ENCODE data around the gene PLEKHA3.
A peak's percentile ranks its signal among the peaks of the same experiment; 100 is the strongest.
"Not testable (repeated sequence)": the region's sequence is repeated elsewhere in the genome, so short reads cannot be mapped to it uniquely, and the experiment has no call there.

PLEKHA3 gene

DNA sequence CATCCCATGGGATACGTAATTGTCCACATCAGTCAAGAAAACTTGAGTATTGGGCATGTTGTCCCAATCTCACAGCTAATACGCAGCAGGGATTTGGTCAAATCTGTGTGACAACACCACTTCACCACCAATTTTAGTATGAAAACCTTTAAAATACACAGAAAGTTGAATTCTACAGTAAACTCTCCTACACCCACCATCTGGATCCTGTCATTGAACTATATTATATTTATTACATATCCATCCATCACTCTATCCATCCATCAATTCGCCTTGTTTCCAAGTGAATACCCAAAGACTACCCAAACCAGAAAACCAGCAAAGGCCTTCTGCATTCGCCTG, 1.0 kb upstream of the PLEKHA3 start:
- DNase-seq: no peak

DNA sequence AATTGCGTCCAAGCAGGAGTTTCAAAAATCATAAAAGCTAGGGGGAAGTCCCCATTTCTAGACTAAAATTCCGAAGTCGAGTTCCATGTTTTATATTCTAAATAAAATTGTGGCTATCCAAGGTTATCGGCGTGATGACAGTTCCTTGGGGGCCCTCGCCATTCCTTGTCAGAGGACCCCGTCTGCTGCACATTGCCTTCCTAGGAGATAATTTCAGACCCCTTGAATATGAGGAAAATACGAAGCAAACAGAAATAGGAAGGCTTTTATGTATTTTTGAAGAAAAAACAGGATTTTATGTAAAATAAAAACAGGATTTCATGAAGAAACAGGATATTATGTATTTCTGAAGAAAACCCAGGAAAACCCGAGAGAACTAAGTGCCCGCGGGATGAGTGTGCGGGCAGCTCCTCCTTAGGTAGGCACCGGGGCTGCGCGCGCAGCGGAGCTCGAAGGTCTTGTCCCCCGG, 465 bp upstream of the PLEKHA3 start:
- no peak for DNase-seq

DNA sequence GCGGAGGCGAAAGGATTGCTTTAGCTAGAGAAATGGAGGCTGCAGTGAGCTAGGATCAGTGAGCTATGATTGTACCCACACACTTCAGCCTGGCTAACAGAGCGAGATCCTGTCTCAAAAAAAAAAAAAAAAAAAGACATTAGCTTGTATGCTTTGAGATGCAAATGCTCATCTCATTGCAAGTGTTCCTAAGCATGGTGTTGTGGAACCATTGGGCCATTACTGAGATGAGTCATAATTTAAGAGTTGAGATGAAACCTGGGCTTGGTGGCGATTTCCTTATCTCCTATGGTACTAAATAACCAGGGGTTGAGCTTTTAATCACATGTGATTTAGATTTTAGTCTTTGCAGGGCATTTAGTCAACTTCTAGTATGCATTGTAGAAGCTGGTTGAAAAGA, 2.2 kb downstream of the PLEKHA3 start:
- DNase-seq: no peak

DNA sequence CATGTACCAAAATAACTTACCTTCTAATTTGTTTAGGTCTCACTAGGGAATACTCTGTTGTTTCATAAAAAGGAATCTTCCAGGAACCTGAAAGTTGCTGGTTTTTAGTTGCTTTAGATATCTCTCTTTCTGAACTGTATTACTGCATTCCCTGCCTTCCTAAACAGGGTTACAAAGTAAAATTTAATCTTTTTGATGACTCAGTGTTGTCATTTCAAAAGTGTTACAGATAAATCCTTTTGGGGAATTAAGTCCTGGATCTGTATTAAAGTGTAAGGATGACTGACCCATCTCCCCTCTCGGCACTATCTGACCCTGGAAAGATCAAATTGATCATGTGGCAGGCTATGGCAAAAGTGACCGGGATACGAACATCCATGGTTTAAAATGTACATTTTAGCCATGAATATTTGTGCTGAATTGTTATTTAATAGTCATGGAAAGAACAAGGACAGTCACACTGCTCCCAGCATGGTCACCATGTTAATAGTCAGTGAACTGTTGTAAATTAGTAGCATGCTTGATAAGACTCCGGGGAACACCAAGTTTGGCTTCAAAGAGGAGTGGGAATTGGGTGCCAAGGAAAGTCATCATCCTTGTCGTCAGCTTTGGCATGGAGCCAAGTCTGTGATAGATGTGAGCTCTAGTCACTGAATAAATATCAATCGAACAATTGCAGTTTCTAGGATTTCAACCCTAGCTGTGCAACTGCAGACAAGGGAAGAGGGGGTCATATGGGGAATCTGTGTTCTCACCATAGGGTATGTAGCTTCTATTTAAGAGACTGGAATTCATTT, 4.2 kb downstream of the PLEKHA3 start:
- no peak for DNase-seq

DNA sequence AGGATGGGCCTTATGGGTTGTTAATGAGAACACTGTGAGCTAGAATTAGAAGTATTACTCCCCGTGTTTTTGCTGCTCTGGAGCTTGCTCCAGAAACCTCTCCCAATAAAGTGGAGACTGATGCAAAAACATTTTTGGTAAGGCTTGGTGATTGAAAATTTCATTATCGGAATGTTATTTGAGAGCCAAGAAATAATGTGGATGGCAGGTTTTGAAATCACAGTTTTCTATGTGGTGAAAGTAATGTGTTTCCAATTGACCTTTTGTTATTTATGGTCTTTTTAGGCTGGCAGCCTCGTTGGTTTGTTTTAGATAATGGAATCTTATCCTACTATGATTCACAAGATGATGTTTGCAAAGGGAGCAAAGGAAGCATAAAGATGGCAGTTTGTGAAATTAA, 5.1 kb downstream of the PLEKHA3 start:
- DNase-seq: no peak

DNA sequence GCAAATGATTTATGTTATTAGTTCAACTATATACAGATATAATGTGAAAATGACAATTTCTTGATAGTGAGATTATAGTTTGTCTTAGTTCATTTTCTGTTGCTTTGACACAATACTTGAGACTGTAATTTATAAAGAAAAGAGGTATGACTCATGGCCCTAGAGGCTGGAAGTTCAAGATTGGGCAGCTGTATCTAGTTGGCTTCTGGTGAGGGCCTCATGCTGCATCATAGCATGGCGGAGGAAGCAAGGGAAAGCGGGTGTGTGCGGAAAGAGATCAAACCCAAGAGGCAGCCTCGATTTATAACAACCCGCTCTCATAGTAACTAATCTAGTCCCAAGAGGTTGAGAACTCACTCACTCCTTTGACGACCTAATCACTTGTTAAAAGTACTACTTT, 11.4 kb downstream of the PLEKHA3 start:
- DNase-seq: no peak

DNA sequence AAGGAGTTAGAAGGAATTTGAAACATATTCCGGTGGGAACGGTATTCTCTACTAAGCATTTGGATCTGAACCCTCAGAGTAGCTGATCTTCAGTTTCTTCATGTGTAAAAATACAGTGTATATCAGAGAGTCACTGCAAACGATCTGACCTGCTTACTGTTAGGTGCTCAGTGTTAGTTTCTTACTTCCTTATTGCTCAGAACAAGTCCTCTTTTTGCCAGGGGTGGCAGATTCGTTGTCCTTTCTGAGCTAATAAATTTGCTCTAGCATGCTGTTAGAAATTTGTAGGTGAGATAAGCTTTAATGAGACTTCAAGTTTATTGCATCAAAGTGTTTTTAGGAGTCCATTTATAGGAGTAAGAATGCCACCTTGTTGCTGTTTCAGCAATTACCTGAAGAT, 15.8 kb downstream of the PLEKHA3 start:
- DNase-seq: no peak

DNA sequence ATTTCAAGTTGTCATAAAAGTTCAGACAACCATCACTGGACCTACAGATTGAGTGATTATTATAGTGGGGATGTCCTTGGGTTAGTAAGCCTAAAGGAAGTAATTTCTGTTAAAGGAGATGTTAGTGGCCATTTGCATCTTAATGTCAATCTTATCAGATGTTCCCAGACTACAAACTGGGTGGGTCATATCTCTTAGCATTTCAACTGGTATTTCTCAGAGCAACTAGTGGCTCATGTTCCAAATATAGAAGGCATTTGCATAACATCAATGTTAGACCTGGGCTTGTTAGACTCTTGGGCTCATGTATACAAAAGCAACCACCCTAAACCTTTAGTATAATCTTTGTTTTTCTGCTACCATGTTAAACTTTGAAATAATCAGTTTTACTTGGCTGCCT, 17.9 kb downstream of the PLEKHA3 start:
- no peak for DNase-seq

DNA sequence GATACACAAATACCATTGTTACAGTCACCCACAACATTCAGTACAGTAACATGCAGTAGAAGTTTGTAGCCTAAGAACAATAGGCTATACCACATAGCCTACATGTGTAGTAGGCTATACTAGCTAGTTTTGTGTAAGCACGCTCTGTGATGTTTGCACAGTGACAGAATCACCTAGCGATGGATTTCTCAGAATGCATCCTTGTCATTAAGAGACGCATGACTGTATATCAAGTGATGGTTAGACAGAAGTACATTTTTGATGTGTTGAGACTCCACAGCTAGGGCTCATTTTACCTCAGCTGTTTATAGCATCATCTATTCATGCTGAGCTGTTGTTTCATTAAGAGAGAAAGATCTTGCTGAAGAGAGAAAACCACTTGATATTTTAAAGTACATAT, 19.4 kb downstream of the PLEKHA3 start:
- no peak for DNase-seq

DNA sequence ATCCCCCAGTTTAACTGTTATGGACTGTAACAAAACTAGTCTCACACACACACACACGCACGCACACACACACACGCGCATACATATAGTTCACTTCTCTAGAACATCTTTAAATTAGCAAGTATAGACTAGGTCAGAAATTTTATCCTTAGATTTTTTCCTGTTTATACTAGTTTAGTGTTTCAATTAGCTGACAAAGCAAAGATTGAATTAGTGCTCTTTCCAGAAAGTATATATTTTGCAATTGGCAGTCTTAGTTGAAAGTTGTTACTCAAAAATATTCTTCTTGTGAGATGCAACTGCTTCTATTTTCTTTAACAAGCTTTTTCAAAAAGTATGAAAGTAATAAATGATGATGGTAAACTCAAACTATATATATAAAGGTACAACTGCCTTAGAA, 22.5 kb downstream of the PLEKHA3 start:
- DNase-seq: no peak

DNA sequence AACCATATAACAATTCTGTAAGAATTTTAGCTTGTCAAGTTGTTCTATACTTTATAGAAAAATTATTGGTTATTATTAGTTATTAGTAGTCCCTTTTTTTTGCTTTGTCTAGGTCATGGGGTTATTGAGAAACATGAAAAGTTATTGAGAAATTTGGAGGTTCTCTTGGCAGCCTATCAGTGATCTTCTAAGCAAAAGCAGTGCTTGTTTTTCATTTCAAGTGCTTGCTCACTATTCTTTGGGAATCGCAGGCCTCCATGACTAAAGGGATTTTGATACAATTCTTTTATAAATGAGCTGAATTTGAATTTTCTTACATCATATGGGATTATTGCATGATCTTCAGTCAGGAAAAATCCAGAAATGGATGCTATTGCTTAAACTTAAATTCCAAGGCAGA, 25.8 kb downstream of the PLEKHA3 start:
- no peak for DNase-seq

DNA sequence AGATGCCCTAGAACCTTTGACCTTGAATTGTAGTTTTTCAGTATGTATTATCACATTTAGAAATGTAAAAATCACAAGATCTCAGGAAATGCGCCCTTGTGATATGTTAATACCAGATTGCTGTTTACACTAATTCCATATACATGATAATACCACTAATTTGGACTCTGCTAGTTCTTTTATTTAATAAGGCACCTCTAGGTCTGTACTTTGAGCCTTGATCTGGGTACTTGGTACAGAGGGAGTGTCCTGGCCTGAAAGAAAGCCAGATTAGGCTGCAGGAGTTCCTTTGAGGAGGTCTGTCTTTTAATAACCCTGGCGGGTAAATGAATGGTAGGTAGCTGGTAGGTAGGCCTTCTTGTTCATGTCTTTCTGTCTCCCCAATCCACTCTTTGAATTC, 26.3 kb downstream of the PLEKHA3 start:
- no peak for DNase-seq

DNA sequence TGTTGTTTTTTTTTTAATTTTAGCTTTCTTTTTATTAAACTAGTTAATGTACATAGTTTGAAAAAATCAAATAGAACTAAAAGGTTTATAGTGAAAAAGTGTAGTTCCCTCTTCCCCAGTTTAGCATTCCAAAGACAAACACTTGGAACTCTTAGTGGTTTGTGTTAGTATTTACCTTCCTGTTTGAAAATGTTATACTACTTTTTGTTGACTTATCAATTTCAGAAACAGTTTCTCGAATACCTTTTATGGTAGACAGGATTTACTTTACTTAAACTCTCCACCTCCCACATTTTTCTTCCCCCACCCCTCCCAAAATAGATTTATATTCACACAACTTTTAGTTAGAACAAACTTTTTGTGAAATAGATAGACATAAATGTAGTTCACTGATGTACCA, 26.7 kb downstream of the PLEKHA3 start:
- DNase-seq: no peak

DNA sequence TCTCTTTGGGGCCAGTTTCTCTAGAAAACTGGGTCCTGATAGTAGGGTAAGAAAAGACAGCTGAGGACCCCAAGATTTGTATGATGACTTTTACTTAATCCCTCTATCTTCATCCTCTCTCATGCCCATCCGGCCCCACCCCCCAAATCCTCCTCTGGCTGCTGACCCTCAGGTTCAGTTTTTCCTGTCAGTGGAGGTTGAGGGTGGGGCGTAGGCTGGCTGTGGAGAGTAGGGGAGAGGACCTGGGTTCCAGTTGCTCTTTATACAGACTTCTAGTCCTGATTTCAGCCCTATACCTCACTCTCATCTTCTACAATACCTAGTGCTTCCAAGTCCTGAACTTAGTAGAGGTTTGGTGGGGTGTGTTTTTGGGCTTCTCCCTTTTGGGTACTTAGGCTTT, 28.4 kb downstream of the PLEKHA3 start:
- no peak for DNase-seq

DNA sequence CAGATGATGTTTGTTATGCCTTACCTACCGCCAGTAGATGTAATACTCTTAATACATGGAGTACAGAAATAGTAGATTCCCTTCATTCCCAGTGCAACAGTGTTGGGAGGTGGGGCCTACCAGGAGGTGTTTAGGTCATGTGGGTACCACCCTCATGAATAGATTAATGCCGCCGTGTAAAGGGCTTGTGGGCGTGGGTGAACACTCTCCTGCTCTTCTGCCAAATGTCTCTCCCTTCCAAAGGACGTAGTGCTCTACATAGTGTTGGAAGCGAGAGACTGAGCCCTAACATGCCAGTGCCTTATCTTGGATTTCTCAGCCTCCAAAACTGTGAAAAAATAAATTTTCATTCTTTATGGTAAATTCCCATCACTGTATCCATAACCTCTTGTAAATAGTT, 30.1 kb downstream of the PLEKHA3 start:
- DNase-seq: no peak

DNA sequence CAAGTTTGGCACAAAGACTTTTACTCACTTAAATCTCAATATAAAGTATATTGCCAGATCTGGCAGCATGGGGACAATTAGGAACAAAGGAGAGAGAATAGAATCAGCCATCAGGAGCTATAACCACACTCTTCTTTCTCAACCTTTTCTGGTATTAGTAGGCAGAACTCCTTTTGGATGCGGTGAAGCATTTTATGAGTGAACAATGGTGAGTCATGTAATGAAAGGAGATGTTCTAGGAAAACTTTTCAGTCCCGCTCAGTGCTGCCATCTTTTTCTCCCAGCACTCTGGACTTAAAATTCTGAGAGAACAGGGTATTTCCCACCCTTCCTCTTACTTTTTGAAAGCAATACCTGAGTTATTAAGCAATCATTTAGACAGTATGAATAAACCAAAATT, 32.2 kb downstream of the PLEKHA3 start:
- DNase-seq: no peak

DNA sequence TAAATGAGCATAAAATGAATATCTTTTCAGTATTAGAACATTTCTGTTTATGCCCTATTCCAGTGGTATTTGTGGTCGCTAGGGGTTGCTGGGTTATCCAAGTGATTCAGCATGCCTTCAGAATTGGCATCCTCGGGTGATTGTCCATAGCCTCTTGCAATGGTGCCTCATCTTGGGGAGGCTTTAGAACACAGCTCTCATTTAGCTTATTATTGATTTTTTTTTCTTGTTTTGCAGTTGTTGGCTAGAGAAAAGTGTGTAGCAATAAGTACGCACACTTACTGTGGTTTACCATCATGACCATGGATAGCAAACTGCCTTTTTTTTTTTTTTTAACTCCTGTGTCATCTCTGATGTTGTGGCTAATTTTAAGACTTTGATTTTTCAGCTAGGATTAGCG, 33.6 kb downstream of the PLEKHA3 start:
- no peak for DNase-seq

DNA sequence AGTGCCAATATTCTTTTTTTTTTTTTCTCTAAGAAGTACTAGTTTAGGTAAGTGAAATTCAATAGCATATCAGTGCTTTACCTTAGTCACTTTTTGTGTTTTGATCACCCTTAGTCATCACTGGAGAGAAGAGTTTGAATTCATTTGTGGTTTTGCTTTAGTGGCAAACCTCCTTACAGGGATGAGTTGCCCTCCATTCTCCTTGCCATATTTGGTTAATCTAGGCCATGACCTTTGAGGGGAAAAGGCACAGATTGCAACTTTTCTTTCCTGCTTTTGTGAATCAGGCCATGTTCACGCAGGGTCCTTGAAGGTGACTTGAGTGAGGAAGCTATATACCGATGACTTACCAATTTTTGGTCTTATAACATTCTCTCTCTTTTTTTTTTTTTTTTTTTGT, 34.4 kb downstream of the PLEKHA3 start:
- DNase-seq: peak; percentile 71

DNA sequence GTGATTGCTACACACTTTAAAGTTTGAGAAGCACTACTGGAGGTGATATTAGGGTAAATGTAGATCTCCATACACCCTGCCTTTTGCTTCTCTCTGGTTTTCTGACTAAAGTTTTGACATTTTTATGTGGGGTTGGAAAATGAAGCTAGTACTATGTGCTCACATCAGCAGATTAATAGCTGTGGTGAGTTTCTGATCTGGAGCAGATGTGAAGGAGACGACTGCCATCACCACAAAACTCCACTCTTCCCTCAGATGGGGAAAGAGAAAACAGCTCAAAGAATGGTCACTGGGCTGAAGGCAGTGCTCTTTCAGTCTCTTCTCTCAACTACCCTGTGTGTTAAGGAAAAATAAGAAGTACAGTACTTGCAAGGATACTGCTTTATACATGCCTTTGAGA, 37.2 kb downstream of the PLEKHA3 start:
- DNase-seq: no peak

DNA sequence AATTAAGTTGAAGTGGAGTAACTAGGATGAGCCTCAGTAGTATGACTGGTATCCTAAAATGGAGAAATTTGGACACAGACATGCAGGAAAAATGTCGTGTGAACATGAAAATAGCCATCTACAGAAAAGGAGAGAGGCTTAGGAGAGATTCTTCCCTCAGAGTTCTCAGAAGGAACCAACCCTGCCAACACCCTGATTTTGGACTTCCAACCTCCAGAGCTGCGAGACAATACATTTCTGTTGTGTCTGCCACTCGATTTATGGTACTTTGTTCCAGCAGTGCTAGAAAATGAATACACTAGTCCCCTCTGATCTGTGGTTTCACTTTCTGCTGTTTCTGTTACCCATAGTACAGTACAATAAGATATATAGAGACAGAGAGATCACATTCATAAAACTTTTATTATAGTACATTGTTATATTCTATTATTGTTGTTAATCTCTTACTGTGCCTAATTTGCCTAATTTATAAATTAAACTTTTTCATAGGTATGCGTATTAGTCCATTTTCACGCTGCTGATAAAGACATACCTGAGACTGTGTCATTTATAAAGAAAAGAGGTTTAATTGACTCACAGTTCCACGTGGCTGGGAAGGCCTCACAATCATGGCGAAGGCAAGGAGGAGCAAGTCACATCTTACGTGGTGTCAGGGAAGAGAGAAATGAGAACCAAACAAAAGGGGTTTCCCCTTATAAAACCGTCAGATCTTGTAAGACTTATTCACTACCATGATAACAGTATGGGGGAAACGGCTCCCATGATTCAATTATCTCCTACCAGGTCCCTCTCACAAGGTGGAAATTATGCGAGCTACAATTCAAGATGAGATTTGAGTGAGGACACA, 41.3 kb downstream of the PLEKHA3 start:
- DNase-seq: peak; percentile 66

DNA sequence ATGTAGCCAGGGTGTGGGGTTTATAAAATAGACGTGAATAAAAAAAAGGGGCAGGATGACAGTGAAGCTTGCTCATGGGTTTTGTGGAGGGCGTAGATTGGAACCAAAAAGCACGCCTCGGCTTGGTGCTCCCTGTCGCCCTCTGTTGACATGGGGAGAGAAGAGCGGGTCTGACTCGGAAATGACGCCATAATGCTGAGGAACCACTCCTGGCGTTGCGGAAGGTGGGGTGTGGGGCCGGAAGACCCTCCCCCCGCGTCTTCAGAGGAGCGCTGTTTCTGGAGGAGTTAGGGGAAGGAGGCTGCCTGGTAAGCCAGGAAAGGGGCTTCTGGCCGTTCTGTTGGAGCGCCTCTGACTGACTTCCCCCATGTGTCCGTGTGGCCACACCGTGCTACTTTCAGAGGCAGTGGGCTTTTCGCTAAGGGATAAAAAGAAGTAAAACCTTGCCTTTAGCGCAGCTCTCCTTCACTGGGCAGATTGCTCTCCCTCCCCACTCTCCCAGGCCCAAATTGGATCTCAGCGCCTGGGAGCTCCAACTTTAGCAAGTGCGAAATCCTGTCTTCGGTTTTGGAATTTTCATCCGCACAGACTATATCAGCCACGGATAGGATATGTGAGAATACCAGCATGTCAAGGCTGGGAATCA, 42.8 kb downstream of the PLEKHA3 start:
- peak; percentile 83 for DNase-seq

DNA sequence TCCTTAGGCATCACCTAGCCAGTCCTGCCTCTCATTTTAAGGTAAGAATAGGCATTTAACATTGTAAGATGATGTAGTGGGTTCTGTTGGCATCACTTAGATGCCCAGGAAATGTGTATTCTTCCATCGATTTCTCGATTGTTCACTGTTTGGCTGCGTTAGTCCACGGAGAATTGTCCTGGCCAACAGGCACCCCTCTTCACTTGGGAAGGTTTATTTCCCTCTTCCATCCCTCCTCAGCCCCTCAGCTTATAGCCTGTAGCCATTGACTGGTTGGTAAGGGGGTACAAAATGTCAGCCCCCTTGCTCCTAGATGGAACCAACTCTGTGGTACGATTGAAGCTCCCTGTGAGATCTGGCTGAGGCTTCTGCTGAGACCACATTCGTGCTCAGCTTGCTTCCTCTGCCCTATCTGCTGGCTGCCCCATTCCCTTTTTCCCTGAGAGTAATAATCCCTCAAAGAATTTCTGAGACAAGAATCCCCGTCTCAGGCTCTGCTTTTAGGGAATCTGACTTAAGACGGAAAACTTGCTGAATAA, 43.4 kb downstream of the PLEKHA3 start:
- no peak for DNase-seq

DNA sequence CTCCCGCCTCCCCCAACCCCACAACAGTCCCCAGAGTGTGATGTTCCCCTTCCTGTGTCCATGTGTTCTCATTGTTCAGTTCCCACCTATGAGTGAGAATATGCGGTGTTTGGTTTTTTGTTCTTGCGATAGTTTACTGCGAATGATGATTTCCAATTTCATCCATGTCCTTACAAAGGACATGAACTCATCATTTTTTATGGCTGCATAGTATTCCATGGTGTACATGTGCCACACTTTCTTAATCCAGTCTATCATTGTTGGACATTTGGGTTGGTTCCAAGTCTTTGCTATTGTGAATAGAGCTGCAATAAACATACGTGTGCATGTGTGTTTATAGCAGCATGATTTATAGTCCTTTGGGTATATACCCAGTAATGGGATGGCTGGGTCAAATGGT, 44.8 kb downstream of the PLEKHA3 start:
- not testable (repeated sequence) for DNase-seq

DNA sequence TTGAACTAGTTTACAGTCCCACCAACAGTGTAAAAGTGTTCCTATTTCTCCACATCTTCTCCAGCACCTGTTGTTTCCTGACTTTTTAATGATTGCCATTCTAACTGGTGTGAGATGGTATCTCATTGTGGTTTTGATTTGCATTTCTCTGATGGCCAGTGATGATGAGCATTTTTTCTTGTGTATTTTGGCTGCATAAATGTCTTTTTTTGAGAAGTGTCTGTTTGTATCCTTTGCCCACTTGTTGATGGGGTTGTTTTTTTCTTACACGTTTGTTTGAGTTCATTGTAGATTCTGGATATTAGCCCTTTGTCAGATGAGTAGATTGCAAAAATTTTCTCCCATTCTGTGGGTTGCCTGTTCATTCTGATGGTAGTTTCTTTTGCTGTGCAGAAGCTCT, 45.2 kb downstream of the PLEKHA3 start:
- DNase-seq: not testable (repeated sequence)
